Keratinocyte (primary cell): Measurements from ENCODE around the gene TCERG1L. TPM values are rescaled to one million over a fixed set of nuclear protein-coding genes. Genes with fewer than 3 reads are reported as not detected.

Experiments
- DNase-seq: peaks from one replicate; pipeline ENCODE4 v3.0.0-alpha.2; 2011; ENCODE audit warnings: low read depth, missing footprints, low spot score
- FAIRE-seq: peaks from 2 replicates; lab custom pipeline; 2011; peaks lifted over from hg19 to GRCh38; lab: Jason Lieb, UNC
- H2AFZ ChIP-seq: 2 replicates; pipeline ENCODE4 v1.6.0; 2012; ENCODE audit warnings: low read length, control low read depth, inconsistent platforms; ENCODE audit not compliant: control insufficient read depth
- H3K27ac ChIP-seq: 2 replicates; pipeline ENCODE4 v1.5.1; 2011; ENCODE audit warnings: low read length; ENCODE audit not compliant: control insufficient read depth, insufficient read depth
- H3K27me3 ChIP-seq: 3 replicates; pipeline ENCODE4 v1.6.0; 2011; ENCODE audit warnings: low read length; ENCODE audit not compliant: control insufficient read depth, insufficient read depth; ENCODE audit errors: extremely low read depth
- H3K36me3 ChIP-seq, 2 experiments: 2 replicates in 1 of 2; 3 replicates in 1 of 2; pipeline ENCODE4 v1.5.1; 2011; ENCODE audit warnings: low read length in 2 of 2, mild to moderate bottlenecking in 1 of 2; ENCODE audit not compliant: control insufficient read depth in 2 of 2, insufficient read depth in 2 of 2; ENCODE audit errors: extremely low read depth in 1 of 2
- H3K4me1 ChIP-seq: 3 replicates; pipeline ENCODE4 v1.5.1; 2011; ENCODE audit warnings: low read length; ENCODE audit not compliant: control insufficient read depth, insufficient read depth; ENCODE audit errors: extremely low read depth
- H3K4me2 ChIP-seq: 3 replicates; pipeline ENCODE4 v1.6.0; 2011; ENCODE audit warnings: low read depth, low read length; ENCODE audit not compliant: control insufficient read depth, insufficient read depth; ENCODE audit errors: extremely low read depth
- H3K4me3 ChIP-seq, 3 experiments: fragments of 200-600 bp in 1 of 3; sonication (generic) in 1 of 3; 2 replicates in 2 of 3; 3 replicates in 1 of 3; pipeline ENCODE4 v1.5.1; 2011 to 2016; ENCODE audit warnings: low read length in 3 of 3, mild to moderate bottlenecking in 3 of 3, control low read depth in 2 of 3, inconsistent platforms in 1 of 3, low read depth in 1 of 3, mixed read lengths in 1 of 3, mixed run types in 1 of 3, moderate library complexity in 1 of 3; ENCODE audit not compliant: control insufficient read depth in 2 of 3, insufficient read depth in 2 of 3; ENCODE audit errors: extremely low read depth in 1 of 3
- H3K79me2 ChIP-seq: 2 replicates; pipeline ENCODE4 v1.6.0; 2012; ENCODE audit warnings: low read length; ENCODE audit not compliant: control insufficient read depth, insufficient read depth
- H3K9ac ChIP-seq: 3 replicates; pipeline ENCODE4 v1.6.0; 2011; ENCODE audit warnings: low read length; ENCODE audit not compliant: control insufficient read depth, insufficient read depth; ENCODE audit errors: extremely low read depth
- H3K9me1 ChIP-seq: 3 replicates; pipeline ENCODE4 v1.6.0; 2011; ENCODE audit warnings: low read length; ENCODE audit not compliant: control insufficient read depth, insufficient read depth; ENCODE audit errors: extremely low read depth
- H3K9me3 ChIP-seq: 2 replicates; pipeline ENCODE4 v1.5.1; 2012; ENCODE audit warnings: low read depth, low read length; ENCODE audit not compliant: control insufficient read depth
- H4K20me1 ChIP-seq: 3 replicates; pipeline ENCODE4 v1.6.0; 2011; ENCODE audit warnings: low read length; ENCODE audit not compliant: control insufficient read depth, insufficient read depth; ENCODE audit errors: extremely low read depth
- EZH2 ChIP-seq: IDR thresholded peaks from one replicate; pipeline ENCODE4 v1.6.1; 2012; ENCODE audit warnings: inconsistent platforms, mild to moderate bottlenecking, low read length, moderate library complexity
- dilution Hi-C: fragments of 300-500 bp; cut with MboI; formaldehyde crosslinking; loops from one replicate; pipeline ENCODE4 v1.7.0; 2020; ENCODE audit warnings: low sequenced_read_pairs; ENCODE audit not compliant: extremely low pct_ligation_motif_present
- polyA plus RNA-seq, 5 experiments: library from polyadenylated mRNA; depleted of rRNA in 3 of 5; stranded (reverse) in 3 of 5; stranded (forward) in 1 of 5; unstranded in 1 of 5; fragments of >200 nt; gene quantifications; 1 replicate in 1 of 5; 2 replicates in 3 of 5; 3 replicates in 1 of 5; pipeline versions ENCODE4 v1.2.1 to v1.2.3, GENCODE V29; 2011 to 2012; ENCODE audit warnings: missing spikeins in 2 of 5, low read depth in 1 of 5, low replicate concordance in 1 of 5
- TF ChIP-seq, protein P1 (sequence below), 3 experiments: IDR thresholded peaks in 1 of 3; conservative IDR thresholded peaks in 1 of 3; optimal IDR thresholded peaks in 1 of 3; 2 replicates in 2 of 3; 3 replicates in 1 of 3; pipeline versions ENCODE3 to v1.5.1; 2011; ENCODE audit warnings: low read length in 3 of 3, mild to moderate bottlenecking in 3 of 3, moderate library complexity in 2 of 3, control low read depth in 1 of 3, inconsistent platforms in 1 of 3; ENCODE audit not compliant: insufficient read depth in 2 of 3; ENCODE audit errors: extremely low read depth in 1 of 3

The TCERG1L gene
- polyA plus RNA-seq, 1 donor (not counting 4 experiments of a cell fraction or from before 2014, with no cell fraction given): not detected

DNA sequence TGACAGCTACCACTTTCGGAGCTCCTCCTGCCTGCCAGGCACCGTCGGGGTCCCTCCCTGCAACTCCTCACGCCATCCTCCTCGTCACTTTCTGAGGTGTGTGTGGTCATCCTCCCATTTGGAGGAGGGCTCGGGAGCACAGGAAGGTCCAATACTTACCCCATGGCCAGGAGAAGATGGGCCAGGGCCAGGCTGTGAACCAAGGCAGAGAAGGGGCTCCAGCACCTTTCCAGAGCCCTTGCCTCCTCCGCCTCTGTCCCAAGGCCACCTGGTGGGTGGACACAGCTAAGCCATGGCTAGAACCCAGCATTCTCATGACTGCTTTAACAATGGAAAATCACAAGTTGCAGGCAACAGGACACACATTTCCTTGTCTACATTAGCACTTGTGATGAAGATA lies 215.5 kb downstream of the TCERG1L start:
- no peaks in the 10 kb centered on the region for H4K20me1 ChIP-seq
- H3K9me1 ChIP-seq: no peaks in the 10 kb centered on the region
- H2AFZ ChIP-seq: no peak overlapping the region
- no peak overlapping the region for H3K4me2 ChIP-seq
- FAIRE-seq (no peak), DNase-seq (no peak)
- dilution Hi-C loops: no loop called here
- no peak overlapping the region for H3K9ac ChIP-seq
- peaks cover 6% of the 10 kb centered on the region for H3K9me3 ChIP-seq
- no peak overlapping the region for H3K4me3 ChIP-seq
- no peaks in the 10 kb centered on the region for H3K36me3 ChIP-seq
- TF ChIP-seq, protein P1, sequence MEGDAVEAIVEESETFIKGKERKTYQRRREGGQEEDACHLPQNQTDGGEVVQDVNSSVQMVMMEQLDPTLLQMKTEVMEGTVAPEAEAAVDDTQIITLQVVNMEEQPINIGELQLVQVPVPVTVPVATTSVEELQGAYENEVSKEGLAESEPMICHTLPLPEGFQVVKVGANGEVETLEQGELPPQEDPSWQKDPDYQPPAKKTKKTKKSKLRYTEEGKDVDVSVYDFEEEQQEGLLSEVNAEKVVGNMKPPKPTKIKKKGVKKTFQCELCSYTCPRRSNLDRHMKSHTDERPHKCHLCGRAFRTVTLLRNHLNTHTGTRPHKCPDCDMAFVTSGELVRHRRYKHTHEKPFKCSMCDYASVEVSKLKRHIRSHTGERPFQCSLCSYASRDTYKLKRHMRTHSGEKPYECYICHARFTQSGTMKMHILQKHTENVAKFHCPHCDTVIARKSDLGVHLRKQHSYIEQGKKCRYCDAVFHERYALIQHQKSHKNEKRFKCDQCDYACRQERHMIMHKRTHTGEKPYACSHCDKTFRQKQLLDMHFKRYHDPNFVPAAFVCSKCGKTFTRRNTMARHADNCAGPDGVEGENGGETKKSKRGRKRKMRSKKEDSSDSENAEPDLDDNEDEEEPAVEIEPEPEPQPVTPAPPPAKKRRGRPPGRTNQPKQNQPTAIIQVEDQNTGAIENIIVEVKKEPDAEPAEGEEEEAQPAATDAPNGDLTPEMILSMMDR (optimal IDR thresholded peaks at IDR 0.05 in 1 of 3, IDR thresholded peaks at IDR 0.05 in 1 of 3, conservative IDR thresholded peaks at IDR 0.05 in 1 of 3; ENCODE audit: extremely low read depth in 1 of 3, insufficient read depth in 2 of 3, low read length in 3 of 3): no peak
- TF ChIP-seq EZH2: no peak
- no peaks in the 10 kb centered on the region for H3K79me2 ChIP-seq
- no peak overlapping the region for H3K27ac ChIP-seq
- H3K4me1 ChIP-seq: peaks cover 4% of the 10 kb centered on the region
- H3K27me3 ChIP-seq: no peaks in the 10 kb centered on the region

DNA sequence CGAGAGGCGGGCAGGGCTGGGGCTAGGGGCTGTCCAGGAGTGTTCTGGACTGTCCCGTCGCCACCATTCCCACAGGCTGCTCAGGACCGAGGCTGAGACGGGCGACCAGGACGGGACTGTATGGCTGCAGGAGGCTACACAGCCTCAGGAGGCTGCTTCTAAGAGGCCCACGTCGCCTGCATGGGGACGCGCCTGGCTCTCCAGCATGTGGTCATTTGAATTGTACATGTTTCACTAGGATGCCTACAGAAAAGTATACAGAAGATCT lies 216.3 kb downstream of the TCERG1L start:
- FAIRE-seq (no peak), DNase-seq (no peak)
- Histone ChIP-seq H4K20me1 (no peaks in the 10 kb centered on the region), H3K4me1 (peaks cover 4% of the 10 kb centered on the region), H3K79me2 (no peaks in the 10 kb centered on the region), H3K27ac (no peak overlapping the region), H3K36me3 (no peaks in the 10 kb centered on the region), H3K9me3 (peaks cover 4% of the 10 kb centered on the region), H3K4me3 (no peak overlapping the region), H3K9ac (no peak overlapping the region), H3K27me3 (no peaks in the 10 kb centered on the region), H3K9me1 (no peaks in the 10 kb centered on the region), H2AFZ (no peak overlapping the region), H3K4me2 (no peak overlapping the region)
- dilution Hi-C loops: no loop called here
- TF ChIP-seq, protein P1 (optimal IDR thresholded peaks at IDR 0.05 in 1 of 3, IDR thresholded peaks at IDR 0.05 in 1 of 3, conservative IDR thresholded peaks at IDR 0.05 in 1 of 3; ENCODE audit: extremely low read depth in 1 of 3, insufficient read depth in 2 of 3, low read length in 3 of 3): no peak
- no peak for TF ChIP-seq EZH2
